ENCODE results near the gene KCNH8. TPM values are rescaled to one million over a fixed set of nuclear protein-coding genes. Genes with fewer than 3 reads are reported as not detected.

KCNH8 gene
- total RNA-seq, 1 donor from 2014 or later, result not detected

- Mint-ChIP-seq H3K4me1 (ENCODE audit: low read depth) (no peaks in the 10 kb centered on the region), H3K9me3 (no peaks in the 10 kb centered on the region), H3K4me3 (no peak overlapping the region), H3K36me3 (ENCODE audit: low read depth) (no peaks in the 10 kb centered on the region), H3K27ac (no peak overlapping the region), H3K27me3 (ENCODE audit: insufficient read depth) (peaks cover 3% of the 10 kb centered on the region)
- no peak for DNase-seq (ENCODE audit: low spot score)
- intact Hi-C loops (cut with micrococcal nuclease), result no loop called here
Observed at GRCh38 chr3:19357947-19358346, 209.6 kb downstream of the KCNH8 start.

GRCh38 chr3:19363071-19363470 lies 214.8 kb downstream of the KCNH8 start:
- Mint-ChIP-seq H3K9me3 (no peaks in the 10 kb centered on the region), H3K27me3 (ENCODE audit: insufficient read depth) (peaks cover 2% of the 10 kb centered on the region), H3K4me3 (no peak overlapping the region), H3K4me1 (ENCODE audit: low read depth) (no peaks in the 10 kb centered on the region), H3K27ac (no peak overlapping the region), H3K36me3 (ENCODE audit: low read depth) (no peaks in the 10 kb centered on the region)
- intact Hi-C loops (cut with micrococcal nuclease), result no loop called here
- no peak for DNase-seq (ENCODE audit: low spot score)

- no peaks in the 10 kb centered on the region for H3K9me3 Mint-ChIP-seq
- no peaks in the 10 kb centered on the region for H3K4me1 Mint-ChIP-seq (ENCODE audit: low read depth)
Observed at GRCh38 chr3:19364148-19364547, 215.8 kb downstream of the KCNH8 start.

GRCh38 chr3:19365471-19365870 lies 217.2 kb downstream of the KCNH8 start:
- Mint-ChIP-seq H3K4me1 (ENCODE audit: low read depth) (no peaks in the 10 kb centered on the region), H3K27me3 (ENCODE audit: insufficient read depth) (peaks cover 2% of the 10 kb centered on the region)
- DNase-seq (ENCODE audit: low spot score), result no peak

More at GRCh38 chr3:19364148-19364547, 215.8 kb downstream of the KCNH8 start:
- Mint-ChIP-seq H3K36me3 (ENCODE audit: low read depth) (no peaks in the 10 kb centered on the region), H3K27ac (no peak overlapping the region), H3K4me3 (no peak overlapping the region), H3K27me3 (ENCODE audit: insufficient read depth) (peaks cover 2% of the 10 kb centered on the region)
- intact Hi-C loops (cut with micrococcal nuclease), result no loop called here
- DNase-seq (ENCODE audit: low spot score), result no peak

GRCh38 chr3:19384868-19385267 lies 236.6 kb downstream of the KCNH8 start:
- no peak for DNase-seq (ENCODE audit: low spot score)
- H3K36me3 Mint-ChIP-seq (ENCODE audit: low read depth), result no peaks in the 10 kb centered on the region
- no peaks in the 10 kb centered on the region for H3K9me3 Mint-ChIP-seq
- no peak overlapping the region for H3K4me3 Mint-ChIP-seq
- H3K27me3 Mint-ChIP-seq (ENCODE audit: insufficient read depth), result no peaks in the 10 kb centered on the region
- no peaks in the 10 kb centered on the region for H3K4me1 Mint-ChIP-seq (ENCODE audit: low read depth)
- H3K27ac Mint-ChIP-seq, result no peak overlapping the region
- intact Hi-C loops (cut with micrococcal nuclease), result no loop called here

More at GRCh38 chr3:19365471-19365870, 217.2 kb downstream of the KCNH8 start:
- Mint-ChIP-seq H3K27ac (no peak overlapping the region), H3K36me3 (ENCODE audit: low read depth) (no peaks in the 10 kb centered on the region), H3K4me3 (no peak overlapping the region), H3K9me3 (no peaks in the 10 kb centered on the region)
- intact Hi-C loops (cut with micrococcal nuclease), result no loop called here

GRCh38 chr3:19392150-19392549 lies 243.8 kb downstream of the KCNH8 start:
- DNase-seq (ENCODE audit: low spot score), result no peak
- Mint-ChIP-seq H3K4me1 (ENCODE audit: low read depth) (no peaks in the 10 kb centered on the region), H3K4me3 (no peak overlapping the region), H3K27me3 (ENCODE audit: insufficient read depth) (no peaks in the 10 kb centered on the region), H3K9me3 (no peaks in the 10 kb centered on the region), H3K36me3 (ENCODE audit: low read depth) (no peaks in the 10 kb centered on the region), H3K27ac (no peak overlapping the region)
- intact Hi-C loops (cut with micrococcal nuclease), result no loop called here

- Mint-ChIP-seq H3K36me3 (ENCODE audit: low read depth) (no peaks in the 10 kb centered on the region), H3K4me3 (no peak overlapping the region), H3K27me3 (ENCODE audit: insufficient read depth) (no peaks in the 10 kb centered on the region), H3K27ac (no peak overlapping the region), H3K9me3 (no peaks in the 10 kb centered on the region), H3K4me1 (ENCODE audit: low read depth) (no peaks in the 10 kb centered on the region)
- intact Hi-C loops (cut with micrococcal nuclease), result no loop called here
- DNase-seq (ENCODE audit: low spot score), result no peak
Observed at GRCh38 chr3:19394946-19395345, 246.6 kb downstream of the KCNH8 start.

- Mint-ChIP-seq H3K27me3 (ENCODE audit: insufficient read depth) (no peaks in the 10 kb centered on the region), H3K9me3 (no peaks in the 10 kb centered on the region), H3K27ac (no peak overlapping the region), H3K4me3 (no peak overlapping the region), H3K36me3 (ENCODE audit: low read depth) (no peaks in the 10 kb centered on the region), H3K4me1 (ENCODE audit: low read depth) (no peaks in the 10 kb centered on the region)
- no peak for DNase-seq (ENCODE audit: low spot score)
- intact Hi-C loops (cut with micrococcal nuclease), result no loop called here
Observed at GRCh38 chr3:19396726-19397125, 248.4 kb downstream of the KCNH8 start.

GRCh38 chr3:19399356-19399755 lies 251.0 kb downstream of the KCNH8 start:
- DNase-seq (ENCODE audit: low spot score), result no peak
- Mint-ChIP-seq H3K27me3 (ENCODE audit: insufficient read depth) (no peaks in the 10 kb centered on the region), H3K36me3 (ENCODE audit: low read depth) (no peaks in the 10 kb centered on the region), H3K9me3 (no peaks in the 10 kb centered on the region), H3K27ac (no peak overlapping the region), H3K4me3 (no peak overlapping the region), H3K4me1 (ENCODE audit: low read depth) (no peaks in the 10 kb centered on the region)
- intact Hi-C loops (cut with micrococcal nuclease), result no loop called here

GRCh38 chr3:19399836-19400235 lies 251.5 kb downstream of the KCNH8 start:
- H3K27ac Mint-ChIP-seq, result no peak overlapping the region
- H3K27me3 Mint-ChIP-seq (ENCODE audit: insufficient read depth), result no peaks in the 10 kb centered on the region
- intact Hi-C loops (cut with micrococcal nuclease), result no loop called here
- no peaks in the 10 kb centered on the region for H3K4me1 Mint-ChIP-seq (ENCODE audit: low read depth)
- no peak for DNase-seq (ENCODE audit: low spot score)
- no peaks in the 10 kb centered on the region for H3K9me3 Mint-ChIP-seq
- H3K4me3 Mint-ChIP-seq, result no peak overlapping the region
- H3K36me3 Mint-ChIP-seq (ENCODE audit: low read depth), result no peaks in the 10 kb centered on the region

GRCh38 chr3:19420159-19420558 lies 271.8 kb downstream of the KCNH8 start:
- no peaks in the 10 kb centered on the region for H3K27me3 Mint-ChIP-seq (ENCODE audit: insufficient read depth)
- no peaks in the 10 kb centered on the region for H3K9me3 Mint-ChIP-seq
- H3K27ac Mint-ChIP-seq, result no peak overlapping the region
- DNase-seq (ENCODE audit: low spot score), result no peak
- no peak overlapping the region for H3K4me3 Mint-ChIP-seq
- H3K36me3 Mint-ChIP-seq (ENCODE audit: low read depth), result no peaks in the 10 kb centered on the region
- intact Hi-C loops (cut with micrococcal nuclease), result no loop called here
- no peaks in the 10 kb centered on the region for H3K4me1 Mint-ChIP-seq (ENCODE audit: low read depth)

GRCh38 chr3:19425825-19426224 lies 277.5 kb downstream of the KCNH8 start:
- no peaks in the 10 kb centered on the region for H3K36me3 Mint-ChIP-seq (ENCODE audit: low read depth)
- H3K4me1 Mint-ChIP-seq (ENCODE audit: low read depth), result no peaks in the 10 kb centered on the region
- H3K27me3 Mint-ChIP-seq (ENCODE audit: insufficient read depth), result no peaks in the 10 kb centered on the region
- intact Hi-C loops (cut with micrococcal nuclease), result no loop called here
- DNase-seq (ENCODE audit: low spot score), result no peak
- H3K4me3 Mint-ChIP-seq, result no peak overlapping the region
- H3K27ac Mint-ChIP-seq, result no peak overlapping the region
- H3K9me3 Mint-ChIP-seq, result no peaks in the 10 kb centered on the region

GRCh38 chr3:19427422-19428149 lies 279.3 kb downstream of the KCNH8 start:
- Mint-ChIP-seq H3K4me3 (no peak overlapping the region), H3K27ac (no peak overlapping the region), H3K9me3 (no peaks in the 10 kb centered on the region), H3K36me3 (ENCODE audit: low read depth) (no peaks in the 10 kb centered on the region), H3K27me3 (ENCODE audit: insufficient read depth) (no peaks in the 10 kb centered on the region), H3K4me1 (ENCODE audit: low read depth) (no peaks in the 10 kb centered on the region)
- intact Hi-C loops (cut with micrococcal nuclease), result no loop called here
- no peak for DNase-seq (ENCODE audit: low spot score)

GRCh38 chr3:19428729-19429128 lies 280.4 kb downstream of the KCNH8 start:
- intact Hi-C loops (cut with micrococcal nuclease), result no loop called here
- DNase-seq (ENCODE audit: low spot score), result no peak
- Mint-ChIP-seq H3K4me1 (ENCODE audit: low read depth) (no peaks in the 10 kb centered on the region), H3K27ac (no peak overlapping the region), H3K9me3 (no peaks in the 10 kb centered on the region), H3K4me3 (no peak overlapping the region), H3K27me3 (ENCODE audit: insufficient read depth) (no peaks in the 10 kb centered on the region), H3K36me3 (ENCODE audit: low read depth) (no peaks in the 10 kb centered on the region)

All from activated T-helper 1 cell treated with anti-CD3 and anti-CD28 coated beads, Interleukin-12 subunit alpha, Interleukin-12 subunit beta, Interleukin-2, Interleukin-4 antibody, amounts not matched to agents 30 ng/mL and 10 ng/mL and 1 ng/mL, durations not matched to agents 14 hours and 24 hours and 36 hours (primary cell).